Activated naive CD4-positive, alpha-beta T cell treated with anti-CD3 and anti-CD28 coated beads, Interleukin-2, amount 50 U/mL, for 24 hours (primary cell): ENCODE data around the gene FLNB.

Experiments
- H3K27ac Mint-ChIP-seq: one replicate; pipeline ENCODE4 v1.8.0; 2021; ENCODE audit warnings: mild to moderate bottlenecking, mixed read lengths
- H3K27me3 Mint-ChIP-seq: one replicate; pipeline ENCODE4 v1.8.0; 2021; ENCODE audit warnings: mixed read lengths
- H3K36me3 Mint-ChIP-seq: one replicate; pipeline ENCODE4 v1.8.0; 2021; ENCODE audit warnings: mixed read lengths
- H3K4me1 Mint-ChIP-seq: one replicate; pipeline ENCODE4 v1.8.0; 2021; ENCODE audit warnings: mixed read lengths
- H3K4me3 Mint-ChIP-seq: one replicate; pipeline ENCODE4 v1.8.0; 2021; ENCODE audit warnings: mild to moderate bottlenecking, mixed read lengths
- H3K9me3 Mint-ChIP-seq: one replicate; pipeline ENCODE4 v1.8.0; 2021; ENCODE audit warnings: mixed read lengths

Gene FLNB

GRCh38 chr3:58164906-58165821 lies 156.9 kb downstream of the FLNB start:
- Mint-ChIP-seq H3K4me1 (no peaks in the 10 kb centered on the region), H3K27ac (no peak overlapping the region), H3K36me3 (peaks cover 21% of the 10 kb centered on the region), H3K4me3 (no peak overlapping the region), H3K27me3 (no peaks in the 10 kb centered on the region), H3K9me3 (no peaks in the 10 kb centered on the region)

- Mint-ChIP-seq H3K9me3 (no peaks in the 10 kb centered on the region), H3K36me3 (peaks cover 3% of the 10 kb centered on the region), H3K4me1 (no peaks in the 10 kb centered on the region), H3K27ac (no peak overlapping the region), H3K27me3 (no peaks in the 10 kb centered on the region), H3K4me3 (no peak overlapping the region)
Observed at GRCh38 chr3:58167431-58168351, 159.5 kb downstream of the FLNB start.

GRCh38 chr3:58168498-58168897 lies 160.3 kb downstream of the FLNB start:
- Mint-ChIP-seq H3K4me1 (no peaks in the 10 kb centered on the region), H3K4me3 (no peak overlapping the region), H3K27me3 (no peaks in the 10 kb centered on the region), H3K9me3 (no peaks in the 10 kb centered on the region), H3K36me3 (peaks cover 3% of the 10 kb centered on the region), H3K27ac (no peak overlapping the region)

- Mint-ChIP-seq H3K4me1 (no peaks in the 10 kb centered on the region), H3K27me3 (no peaks in the 10 kb centered on the region), H3K36me3 (peaks cover 3% of the 10 kb centered on the region), H3K9me3 (no peaks in the 10 kb centered on the region), H3K27ac (no peak overlapping the region), H3K4me3 (no peak overlapping the region)
Observed at GRCh38 chr3:58169371-58169770, 161.1 kb downstream of the FLNB start.

- no peak overlapping the region for H3K27ac Mint-ChIP-seq
- no peaks in the 10 kb centered on the region for H3K27me3 Mint-ChIP-seq
- H3K4me1 Mint-ChIP-seq, result no peaks in the 10 kb centered on the region
- peaks cover 3% of the 10 kb centered on the region for H3K36me3 Mint-ChIP-seq
- no peak overlapping the region for H3K4me3 Mint-ChIP-seq
- H3K9me3 Mint-ChIP-seq, result no peaks in the 10 kb centered on the region
Observed at GRCh38 chr3:58170376-58170775, 162.2 kb downstream of the FLNB start.

GRCh38 chr3:58171126-58171525 lies 162.9 kb downstream of the FLNB start:
- Mint-ChIP-seq H3K27ac (no peak overlapping the region), H3K27me3 (no peaks in the 10 kb centered on the region), H3K9me3 (no peaks in the 10 kb centered on the region)

GRCh38 chr3:58173029-58173668 lies 164.9 kb downstream of the FLNB start:
- Mint-ChIP-seq H3K4me3 (no peak overlapping the region), H3K4me1 (no peaks in the 10 kb centered on the region), H3K27ac (no peak overlapping the region), H3K27me3 (no peaks in the 10 kb centered on the region), H3K36me3 (peaks cover 3% of the 10 kb centered on the region), H3K9me3 (no peaks in the 10 kb centered on the region)

More at GRCh38 chr3:58171126-58171525, 162.9 kb downstream of the FLNB start:
- Mint-ChIP-seq H3K36me3 (peaks cover 3% of the 10 kb centered on the region), H3K4me1 (no peaks in the 10 kb centered on the region), H3K4me3 (no peak overlapping the region)

- Mint-ChIP-seq H3K27ac (no peak overlapping the region), H3K9me3 (no peaks in the 10 kb centered on the region), H3K4me3 (no peak overlapping the region), H3K27me3 (no peaks in the 10 kb centered on the region), H3K36me3 (peaks cover 3% of the 10 kb centered on the region), H3K4me1 (peaks cover 6% of the 10 kb centered on the region)
Observed at GRCh38 chr3:58173669-58174398, 165.6 kb downstream of the FLNB start.

- H3K27me3 Mint-ChIP-seq, result no peaks in the 10 kb centered on the region
- peaks cover 6% of the 10 kb centered on the region for H3K4me1 Mint-ChIP-seq
- no peak overlapping the region for H3K4me3 Mint-ChIP-seq
- no peaks in the 10 kb centered on the region for H3K36me3 Mint-ChIP-seq
- no peak overlapping the region for H3K27ac Mint-ChIP-seq
- no peaks in the 10 kb centered on the region for H3K9me3 Mint-ChIP-seq
Observed at GRCh38 chr3:58175187-58175436, 166.9 kb downstream of the FLNB start.

GRCh38 chr3:58175437-58176184 lies 167.4 kb downstream of the FLNB start:
- H3K9me3 Mint-ChIP-seq, result no peaks in the 10 kb centered on the region
- no peaks in the 10 kb centered on the region for H3K27me3 Mint-ChIP-seq
- H3K4me1 Mint-ChIP-seq, result peaks cover 6% of the 10 kb centered on the region
- no peak overlapping the region for H3K27ac Mint-ChIP-seq
- no peaks in the 10 kb centered on the region for H3K36me3 Mint-ChIP-seq
- H3K4me3 Mint-ChIP-seq, result no peak overlapping the region

GRCh38 chr3:58176185-58176530 lies 167.9 kb downstream of the FLNB start:
- Mint-ChIP-seq H3K9me3 (no peaks in the 10 kb centered on the region), H3K4me1 (peaks cover 6% of the 10 kb centered on the region), H3K27me3 (no peaks in the 10 kb centered on the region), H3K27ac (no peak overlapping the region), H3K36me3 (no peaks in the 10 kb centered on the region), H3K4me3 (no peak overlapping the region)

- no peak overlapping the region for H3K27ac Mint-ChIP-seq
- no peaks in the 10 kb centered on the region for H3K36me3 Mint-ChIP-seq
- no peaks in the 10 kb centered on the region for H3K27me3 Mint-ChIP-seq
- no peaks in the 10 kb centered on the region for H3K9me3 Mint-ChIP-seq
- H3K4me3 Mint-ChIP-seq, result peak overlapping the region; percentile 60
- H3K4me1 Mint-ChIP-seq, result peaks cover 6% of the 10 kb centered on the region
Observed at GRCh38 chr3:58176827-58177489, 168.7 kb downstream of the FLNB start.

GRCh38 chr3:58177747-58178527 lies 169.7 kb downstream of the FLNB start:
- Mint-ChIP-seq H3K4me1 (peaks cover 6% of the 10 kb centered on the region), H3K27ac (no peak overlapping the region), H3K36me3 (no peaks in the 10 kb centered on the region), H3K27me3 (no peaks in the 10 kb centered on the region), H3K9me3 (no peaks in the 10 kb centered on the region), H3K4me3 (peak overlapping the region; percentile 54)
